Loucy (cell line): Measurements from ENCODE around the gene ERC1.

ENCODE experiments used
- CTCF ChIP-seq: fragments of 200-600 bp; sonication (generic); conservative IDR thresholded peaks from 2 replicates; pipeline ENCODE4 v1.5.1; 2014; ENCODE audit warnings: mild to moderate bottlenecking, antibody characterized with exemption, low read length
- EZH2phosphoT487 ChIP-seq: fragments of 200-600 bp; IDR thresholded peaks from 2 replicates; pipeline ENCODE4 v1.6.1; 2018; ENCODE audit warnings: antibody characterized with exemption, mild to moderate bottlenecking, moderate library complexity, borderline replicate concordance

- TF ChIP-seq CTCF, result no peak
- no peak for TF ChIP-seq EZH2phosphoT487
These were observed 300.7 kb downstream of the ERC1 start for GRCh38 chr12:1291601-1292332.
